ENCODE results near the gene KCNMA1.

The KCNMA1 gene

GRCh38 chr10:76911184-76911583 lies 726.4 kb downstream of the KCNMA1 start:
- no peak overlapping the region for H2AFZ ChIP-seq (ENCODE audit: low read depth)

GRCh38 chr10:76910184-76910962 lies 727.2 kb downstream of the KCNMA1 start:
- H3K9ac ChIP-seq: no peak overlapping the region
- no peaks in the 10 kb centered on the region for H4K20me1 ChIP-seq (ENCODE audit: insufficient read depth)
- no peak overlapping the region for H3K4me3 ChIP-seq (IDR thresholded peaks at IDR 0.05; ENCODE audit: insufficient read depth, low read depth, low read length)
- no peak overlapping the region for H3K4me2 ChIP-seq
- no peak overlapping the region for H3K27ac ChIP-seq
- no peak overlapping the region for H2AFZ ChIP-seq (ENCODE audit: low read depth)
- no peak for TF ChIP-seq CTCF (conservative IDR thresholded peaks at IDR 0.05; ENCODE audit: low read depth, low read length)
- no peaks in the 10 kb centered on the region for H3K36me3 ChIP-seq (ENCODE audit: insufficient read depth)
- H3K27me3 ChIP-seq (ENCODE audit: insufficient read depth, low read depth): no peaks in the 10 kb centered on the region
- no peaks in the 10 kb centered on the region for H3K79me2 ChIP-seq (ENCODE audit: insufficient read depth, low read depth)
- H3K4me1 ChIP-seq (ENCODE audit: low read depth, poor library complexity, severe bottlenecking): no peaks in the 10 kb centered on the region

More at GRCh38 chr10:76911184-76911583, 726.4 kb downstream of the KCNMA1 start:
- no peaks in the 10 kb centered on the region for H3K36me3 ChIP-seq (ENCODE audit: insufficient read depth)
- H3K27ac ChIP-seq: no peak overlapping the region
- no peaks in the 10 kb centered on the region for H4K20me1 ChIP-seq (ENCODE audit: insufficient read depth)
- no peak overlapping the region for H3K4me3 ChIP-seq (IDR thresholded peaks at IDR 0.05; ENCODE audit: insufficient read depth, low read depth, low read length)
- H3K79me2 ChIP-seq (ENCODE audit: insufficient read depth, low read depth): no peaks in the 10 kb centered on the region
- TF ChIP-seq CTCF (conservative IDR thresholded peaks at IDR 0.05; ENCODE audit: low read depth, low read length): no peak
- H3K4me2 ChIP-seq: no peak overlapping the region
- H3K9ac ChIP-seq: no peak overlapping the region
- H3K4me1 ChIP-seq (ENCODE audit: low read depth, poor library complexity, severe bottlenecking): no peaks in the 10 kb centered on the region
- no peaks in the 10 kb centered on the region for H3K27me3 ChIP-seq (ENCODE audit: insufficient read depth, low read depth)

- no peaks in the 10 kb centered on the region for H3K79me2 ChIP-seq (ENCODE audit: insufficient read depth, low read depth)
- H3K9ac ChIP-seq: no peak overlapping the region
- no peak overlapping the region for H3K27ac ChIP-seq
- H3K36me3 ChIP-seq (ENCODE audit: insufficient read depth): no peaks in the 10 kb centered on the region
- no peak overlapping the region for H3K4me2 ChIP-seq
- H3K4me3 ChIP-seq (IDR thresholded peaks at IDR 0.05; ENCODE audit: insufficient read depth, low read depth, low read length): no peak overlapping the region
- no peaks in the 10 kb centered on the region for H3K4me1 ChIP-seq (ENCODE audit: low read depth, poor library complexity, severe bottlenecking)
- no peaks in the 10 kb centered on the region for H3K27me3 ChIP-seq (ENCODE audit: insufficient read depth, low read depth)
- no peaks in the 10 kb centered on the region for H4K20me1 ChIP-seq (ENCODE audit: insufficient read depth)
- no peak overlapping the region for H2AFZ ChIP-seq (ENCODE audit: low read depth)
- TF ChIP-seq CTCF (conservative IDR thresholded peaks at IDR 0.05; ENCODE audit: low read depth, low read length): no peak
Measured at GRCh38 chr10:76906256-76906655, 731.4 kb downstream of the KCNMA1 start.

- no peak overlapping the region for H3K27ac ChIP-seq
- no peaks in the 10 kb centered on the region for H3K27me3 ChIP-seq (ENCODE audit: insufficient read depth, low read depth)
- H3K4me3 ChIP-seq (IDR thresholded peaks at IDR 0.05; ENCODE audit: insufficient read depth, low read depth, low read length): no peak overlapping the region
- no peaks in the 10 kb centered on the region for H3K79me2 ChIP-seq (ENCODE audit: insufficient read depth, low read depth)
- no peak overlapping the region for H3K4me2 ChIP-seq
- H2AFZ ChIP-seq (ENCODE audit: low read depth): no peak overlapping the region
- H3K36me3 ChIP-seq (ENCODE audit: insufficient read depth): no peaks in the 10 kb centered on the region
- no peaks in the 10 kb centered on the region for H4K20me1 ChIP-seq (ENCODE audit: insufficient read depth)
- TF ChIP-seq CTCF (conservative IDR thresholded peaks at IDR 0.05; ENCODE audit: low read depth, low read length): no peak
- H3K9ac ChIP-seq: no peak overlapping the region
- no peaks in the 10 kb centered on the region for H3K4me1 ChIP-seq (ENCODE audit: low read depth, poor library complexity, severe bottlenecking)
Measured at GRCh38 chr10:76905251-76905650, 732.4 kb downstream of the KCNMA1 start.

Data from KMS-11 (cell line).